ENCODE data around the gene DECR2.

DNA sequence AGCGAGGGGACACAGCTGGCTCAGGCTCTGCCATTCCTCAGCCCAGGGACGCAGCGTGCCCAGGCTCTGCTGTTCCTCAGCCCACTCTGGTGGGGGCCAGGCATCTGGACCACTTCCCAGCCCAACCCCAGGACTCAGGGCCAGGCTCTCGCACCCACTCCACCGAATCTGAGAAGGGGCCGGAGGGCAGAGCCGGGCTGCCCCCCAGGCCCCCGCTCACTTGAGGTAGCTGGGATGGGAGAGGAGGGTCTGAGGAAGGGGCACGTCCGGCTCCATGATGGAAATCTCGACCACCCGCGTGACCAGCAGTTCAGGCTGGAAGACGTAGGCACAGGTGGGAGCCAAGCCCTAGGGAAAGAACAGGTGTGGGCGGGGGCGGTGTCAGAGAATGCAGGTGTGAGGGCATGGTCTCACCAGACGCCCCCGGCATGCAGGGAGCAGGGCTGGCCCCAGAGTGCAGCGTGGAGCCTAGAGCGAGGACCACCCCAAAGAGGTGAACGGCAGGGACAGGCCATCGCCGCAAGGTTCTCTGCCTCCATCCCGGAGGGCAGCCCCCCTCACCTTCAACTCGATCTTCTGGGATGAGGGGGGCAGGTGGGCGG lies 24.8 kb upstream of the DECR2 start:
- TF ChIP-seq CTCF (conservative IDR thresholded peaks at IDR 0.05) (no peak), ZFX (IDR thresholded peaks at IDR 0.05) (no peak)

All from C4-2B (cell line).